Lung (tissue), 16 donors: ENCODE results near the gene CPPED1. TPM values are rescaled to one million over a fixed set of nuclear protein-coding genes. Genes with fewer than 3 reads are reported as not detected.

Source experiments
- ATAC-seq: fragments of 200-7000 bp; cut with Tn5 transposase; one replicate; pipeline ENCODE4 v1.9.1; 2020; ENCODE audit warnings: moderate number of reproducible peaks; ENCODE audit not compliant: insufficient read depth, low FRiP score
- DNase-seq, 3 donors: peaks; one replicate each; pipeline ENCODE4 v3.0.0-alpha.2; 2013 to 2017
- H3K27ac ChIP-seq, 2 donors: one replicate each; pipeline ENCODE4 v1.5.1; 2013; ENCODE audit warnings: mild to moderate bottlenecking in 2 of 2, moderate library complexity in 2 of 2, control low read depth in 1 of 2, inconsistent platforms in 1 of 2, low read depth in 1 of 2, low read length in 1 of 2
- H3K27me3 ChIP-seq, 3 donors: one replicate each; pipeline ENCODE4 v1.5.1; 2013; ENCODE audit warnings: low read length in 2 of 3; ENCODE audit not compliant: control insufficient read depth in 3 of 3, insufficient read depth in 3 of 3
- H3K36me3 ChIP-seq, 4 donors: one replicate each; pipeline ENCODE4 v1.5.1; 2013; ENCODE audit warnings: low read length in 4 of 4, mild to moderate bottlenecking in 1 of 4, moderate library complexity in 1 of 4; ENCODE audit not compliant: control insufficient read depth in 4 of 4, insufficient read depth in 4 of 4
- H3K4me1 ChIP-seq, 5 donors: one replicate each; pipeline ENCODE4 v1.5.1; 2013; ENCODE audit warnings: low read length in 5 of 5, mild to moderate bottlenecking in 2 of 5, moderate library complexity in 1 of 5; ENCODE audit not compliant: control insufficient read depth in 5 of 5, insufficient read depth in 5 of 5
- H3K4me3 ChIP-seq: one replicate; pipeline ENCODE4 v1.5.1; 2013; ENCODE audit warnings: mild to moderate bottlenecking, control low read depth, moderate library complexity
- H3K9ac ChIP-seq, 2 donors: one replicate each; pipeline ENCODE4 v1.5.1; 2013; ENCODE audit warnings: low read length in 2 of 2, control low read depth in 1 of 2; ENCODE audit not compliant: insufficient read depth in 1 of 2
- H3K9me3 ChIP-seq, 4 donors: one replicate each; pipeline ENCODE4 v1.5.1; 2013; ENCODE audit warnings: low read length in 3 of 4, mild to moderate bottlenecking in 1 of 4, moderate library complexity in 1 of 4; ENCODE audit not compliant: control insufficient read depth in 4 of 4, insufficient read depth in 3 of 4
- CTCF ChIP-seq: IDR thresholded peaks from 2 replicates; pipeline ENCODE4 v1.5.1; 2012; ENCODE audit warnings: mild to moderate bottlenecking; ENCODE audit errors: control extremely low read depth, extremely low read depth
- WGBS, 2 donors: extraction: QIAGEN DNeasy Blood & Tissue Kit; methylation state at CpG; one replicate each; pipeline ENCODE4 v1.1.7; 2013; 5-methylcytosine and 5-hydroxymethylcytosine counted together
- long read RNA-seq, 5 donors: transcript quantifications; one replicate each; lab custom pipeline, GENCODE V29; 2026
- polyA plus RNA-seq, 2 donors: library from polyadenylated mRNA; stranded (reverse); fragments of 200-250 nt; gene quantifications; one replicate each; pipeline ENCODE4 v1.2.1, GENCODE V29; 2013
- total RNA-seq, 2 donors: library from RNA; depleted of rRNA in 1 of 2; stranded (reverse); fragments of >200 nt in 1 of 2; gene quantifications; one replicate each; pipeline ENCODE4 v1.2.1, GENCODE V29; 2014 to 2021
- donor health status: control.
- donor health status: control.
- donor health status: Bipolar disorder and iron deficiency.
- donor health status: healthy.
- donor health status: DM: yes; HTN: yes; CAD: no.

CPPED1 gene
- 10 to 100 TPM; 11.8 to 32.5 TPM for total RNA-seq
- 10 to 100 TPM in 1 of 2 donors, 1 to 10 TPM in 1; 9.8 to 16.6 TPM for polyA plus RNA-seq
- long read RNA-seq, donor 1, full-length matches to known transcripts: 6 of 6 reads
- long read RNA-seq, donor 1, partial matches to known transcripts: 0 of 6 reads
- long read RNA-seq, donor 1, other reads (novel, unspliced or antisense): 0 of 6 reads
- long read RNA-seq, donor 2, full-length matches to known transcripts: 2 of 2 reads
- long read RNA-seq, donor 2, partial matches to known transcripts: 0 of 2 reads
- long read RNA-seq, donor 2, other reads (novel, unspliced or antisense): 0 of 2 reads
- long read RNA-seq, donor 3, full-length matches to known transcripts: 2 of 2 reads
- long read RNA-seq, donor 3, partial matches to known transcripts: 0 of 2 reads
- long read RNA-seq, donor 3, other reads (novel, unspliced or antisense): 0 of 2 reads
- long read RNA-seq, donor 4, full-length matches to known transcripts: 2 of 7 reads
- long read RNA-seq, donor 4, partial matches to known transcripts: 5 of 7 reads
- long read RNA-seq, donor 4, other reads (novel, unspliced or antisense): 0 of 7 reads
- long read RNA-seq, donor 5, full-length matches to known transcripts: 6 of 6 reads
- long read RNA-seq, donor 5, partial matches to known transcripts: 0 of 6 reads
- long read RNA-seq, donor 5, other reads (novel, unspliced or antisense): 0 of 6 reads

- Histone ChIP-seq H3K4me1 (peaks cover 0 to 11% (median 5%) of the 10 kb centered on the region in 5 donors), H3K27me3 (peaks cover 0 to 2% (median 0%) of the 10 kb centered on the region in 3 donors), H3K4me3 (peak within 1 kb of the TSS; percentile 68), H3K9ac (peak within 1 kb of the TSS in 1 of 2 donors; percentile 47), H3K9me3 (no peaks in the 10 kb centered on the region), H3K27ac (peak within 1 kb of the TSS; percentile 66 to 97), H3K36me3 (no peaks in the 10 kb centered on the region)
- no peak for TF ChIP-seq CTCF
- DNase-seq (peak; percentile 89 to 92 (median 90)), ATAC-seq (peak; percentile 98)
- 4 to 5% methylated on average over 56 of the region's 56 CpGs for WGBS, 2 donors
Measured at GRCh38 chr16:12803203-12804093, at the start of gene CPPED1. TSS of gene CPPED1 (minus strand) at chr16:12803887. CDS start at chr16:12803776, 111 bp downstream.

GRCh38 chr16:12850186-12850585 lies 46.5 kb upstream of the CPPED1 start:
- H3K9me3 ChIP-seq: no peaks in the 10 kb centered on the region
- no peak overlapping the region for H3K27ac ChIP-seq
- WGBS, 2 donors: 74 to 91% methylated on average over 2 of the region's 2 CpGs
- no peak overlapping the region for H3K9ac ChIP-seq
- ATAC-seq (no peak), DNase-seq (no peak)
- TF ChIP-seq CTCF: no peak
- no peak overlapping the region for H3K4me3 ChIP-seq
- H3K27me3 ChIP-seq: no peaks in the 10 kb centered on the region
- H3K4me1 ChIP-seq: no peaks in the 10 kb centered on the region
- no peaks in the 10 kb centered on the region for H3K36me3 ChIP-seq

- Histone ChIP-seq H3K9me3 (no peaks in the 10 kb centered on the region), H3K36me3 (no peaks in the 10 kb centered on the region), H3K9ac (no peak overlapping the region), H3K27me3 (no peaks in the 10 kb centered on the region), H3K27ac (no peak overlapping the region), H3K4me3 (no peak overlapping the region), H3K4me1 (no peaks in the 10 kb centered on the region)
- DNase-seq (no peak), ATAC-seq (no peak)
- WGBS, 2 donors: 91 to 97% methylated on average over 1 of the region's 1 CpG
- no peak for TF ChIP-seq CTCF
Measured at GRCh38 chr16:12846592-12846991, 42.9 kb upstream of the CPPED1 start.
